Endothelial cell (in vitro differentiated cells): ENCODE results near the gene MESP1. TPM values are rescaled to one million over a fixed set of nuclear protein-coding genes. Genes with fewer than 3 reads are reported as not detected.

ENCODE experiments used
- DNase-seq: peaks from one replicate; pipeline ENCODE4 v3.0.0; 2021; ENCODE audit warnings: low spot score
- H3K27ac Mint-ChIP-seq: one replicate; pipeline ENCODE4 v1.8.0; 2021; ENCODE audit warnings: mixed read lengths, inconsistent platforms; ENCODE audit not compliant: unreplicated experiment
- H3K27me3 Mint-ChIP-seq: one replicate; pipeline ENCODE4 v1.8.0; 2021; ENCODE audit warnings: mild to moderate bottlenecking, moderate library complexity, mixed read lengths, inconsistent platforms; ENCODE audit not compliant: unreplicated experiment
- H3K36me3 Mint-ChIP-seq: one replicate; pipeline ENCODE4 v1.8.0; 2021; ENCODE audit warnings: mild to moderate bottlenecking, low read depth, mixed read lengths, inconsistent platforms; ENCODE audit not compliant: unreplicated experiment
- H3K4me1 Mint-ChIP-seq: one replicate; pipeline ENCODE4 v1.8.0; 2021; ENCODE audit warnings: mild to moderate bottlenecking, mixed read lengths, inconsistent platforms; ENCODE audit not compliant: unreplicated experiment
- H3K4me3 Mint-ChIP-seq: one replicate; pipeline ENCODE4 v1.8.0; 2021; ENCODE audit warnings: mild to moderate bottlenecking, mixed read lengths, inconsistent platforms; ENCODE audit not compliant: unreplicated experiment
- H3K9me3 Mint-ChIP-seq: one replicate; pipeline ENCODE4 v1.8.0; 2021; ENCODE audit warnings: mixed read lengths, inconsistent platforms; ENCODE audit not compliant: unreplicated experiment
- CTCF ChIP-seq: fragments of 200-600 bp; sonication (generic); IDR thresholded peaks from one replicate; pipeline ENCODE4 v1.5.0; 2021; ENCODE audit warnings: antibody characterized with exemption; ENCODE audit not compliant: unreplicated experiment
- total RNA-seq: library from RNA; stranded (reverse); fragmentation: NEBNext Ultra II Directional; extraction: Animal tissue kit (Norgen Biotek cat#: 25700); gene quantifications from one replicate; pipeline ENCODE4 v1.2.1, GENCODE V29; 2021; ENCODE audit not compliant: unreplicated experiment

Gene MESP1
- total RNA-seq, 1 donor from 2014 or later = not detected

- Mint-ChIP-seq H3K36me3 (no peaks in the 10 kb centered on the region), H3K27ac (no peak overlapping the region), H3K9me3 (no peaks in the 10 kb centered on the region), H3K27me3 (peaks cover 7% of the 10 kb centered on the region), H3K4me1 (no peaks in the 10 kb centered on the region), H3K4me3 (no peak overlapping the region)
- no peak for DNase-seq
- no peak for TF ChIP-seq CTCF
Measured at GRCh38 chr15:89745768-89746167, 5.3 kb downstream of the MESP1 start.

- peaks cover 7% of the 10 kb centered on the region for H3K27me3 Mint-ChIP-seq
- H3K4me3 Mint-ChIP-seq = no peak overlapping the region
- H3K9me3 Mint-ChIP-seq = no peaks in the 10 kb centered on the region
- no peaks in the 10 kb centered on the region for H3K36me3 Mint-ChIP-seq
- H3K27ac Mint-ChIP-seq = no peak overlapping the region
- no peaks in the 10 kb centered on the region for H3K4me1 Mint-ChIP-seq
- no peak for TF ChIP-seq CTCF
- no peak for DNase-seq
Measured at GRCh38 chr15:89745131-89745530, 5.9 kb downstream of the MESP1 start.

GRCh38 chr15:89743594-89743993, 7.5 kb downstream of the MESP1 start:
- peaks cover 1% of the 10 kb centered on the region for H3K27me3 Mint-ChIP-seq
- DNase-seq = no peak
- no peaks in the 10 kb centered on the region for H3K9me3 Mint-ChIP-seq
- no peak for TF ChIP-seq CTCF
- H3K36me3 Mint-ChIP-seq = no peaks in the 10 kb centered on the region
- no peaks in the 10 kb centered on the region for H3K4me1 Mint-ChIP-seq
- no peak overlapping the region for H3K27ac Mint-ChIP-seq
- H3K4me3 Mint-ChIP-seq = no peak overlapping the region

- no peak for DNase-seq
- peaks cover 1% of the 10 kb centered on the region for H3K27me3 Mint-ChIP-seq
- no peaks in the 10 kb centered on the region for H3K4me1 Mint-ChIP-seq
- no peak overlapping the region for H3K4me3 Mint-ChIP-seq
- no peaks in the 10 kb centered on the region for H3K9me3 Mint-ChIP-seq
- H3K36me3 Mint-ChIP-seq = no peaks in the 10 kb centered on the region
- no peak overlapping the region for H3K27ac Mint-ChIP-seq
- no peak for TF ChIP-seq CTCF
Measured at GRCh38 chr15:89743011-89743410, 8.0 kb downstream of the MESP1 start.

- H3K9me3 Mint-ChIP-seq = no peaks in the 10 kb centered on the region
- DNase-seq = peak; percentile 69
- peaks cover 1% of the 10 kb centered on the region for H3K27me3 Mint-ChIP-seq
- no peak overlapping the region for H3K27ac Mint-ChIP-seq
- peaks cover 5% of the 10 kb centered on the region for H3K4me1 Mint-ChIP-seq
- no peaks in the 10 kb centered on the region for H3K36me3 Mint-ChIP-seq
- TF ChIP-seq CTCF = peak; percentile 93
- no peak overlapping the region for H3K4me3 Mint-ChIP-seq
Measured at GRCh38 chr15:89740137-89740536, 10.9 kb downstream of the MESP1 start.
